ENCODE data around the gene CHRM1.

The CHRM1 gene

GRCh38 chr11:62919898-62920640, 1.1 kb downstream of the CHRM1 start:
- H3K9me3 ChIP-seq (replicated peaks in 1 of 2; ENCODE audit: control insufficient read depth in 2 of 2, insufficient read depth in 1 of 2, low read depth in 1 of 2, low read length in 2 of 2) = peaks cover 2 to 4% of the 10 kb centered on the region in 2 donors
- no peak overlapping the region for H3K4me3 ChIP-seq (ENCODE audit: low read length in 2 of 2)
- H3K4me1 ChIP-seq (ENCODE audit: control insufficient read depth in 2 of 2, insufficient read depth in 1 of 2, low read depth in 1 of 2, low read length in 2 of 2) = peaks cover 0 to 9% of the 10 kb centered on the region in 2 donors
- H3K27ac ChIP-seq (replicated peaks; ENCODE audit: low read length) = no peak overlapping the region
- no peak overlapping the region for H3K4me2 ChIP-seq (ENCODE audit: insufficient read depth, low read length, poor library complexity, severe bottlenecking)
- H4K8ac ChIP-seq (ENCODE audit: low read depth, low read length) = no peak overlapping the region
- no peak overlapping the region for H3K18ac ChIP-seq (ENCODE audit: low read length)
- H2BK15ac ChIP-seq (ENCODE audit: low read length) = no peak overlapping the region
- H3K14ac ChIP-seq (ENCODE audit: low read length) = no peak overlapping the region
- no peaks in the 10 kb centered on the region for H3K79me1 ChIP-seq (ENCODE audit: low read depth, low read length)
- H3K23ac ChIP-seq (ENCODE audit: low read depth, low read length, poor library complexity) = no peak overlapping the region
- no peaks in the 10 kb centered on the region for H3K36me3 ChIP-seq (replicated peaks in 1 of 2; ENCODE audit: control insufficient read depth in 2 of 2, insufficient read depth in 2 of 2, low read length in 2 of 2)
- no peak overlapping the region for H3K9ac ChIP-seq (ENCODE audit: low read depth, low read length, poor library complexity)
- no peak overlapping the region for H3K4ac ChIP-seq (ENCODE audit: low read length)
- H3K27me3 ChIP-seq (ENCODE audit: control insufficient read depth in 3 of 3, insufficient read depth in 3 of 3, low read depth in 1 of 3, low read length in 3 of 3) = peaks cover 5 to 82% (median 26%) of the 10 kb centered on the region in 3 experiments
- no CpG with 5 or more reads among the region's 11 CpGs for whole genome bisulfite sequencing, 2 donors (ENCODE audit: extremely low coverage in 2 of 2, insufficient read length in 2 of 2, insufficient replicate concordance in 1 of 2)
- H2BK120ac ChIP-seq (ENCODE audit: low read depth, low read length) = no peak overlapping the region
- H4K91ac ChIP-seq (ENCODE audit: low read depth, low read length, poor library complexity) = no peak overlapping the region
- peak overlapping the region; percentile 16 for H2AK5ac ChIP-seq (ENCODE audit: low read depth, low read length)
- DNase-seq (ENCODE audit: low spot score) = no peak
- H2BK12ac ChIP-seq (ENCODE audit: low read length) = no peak overlapping the region
- H2AFZ ChIP-seq (ENCODE audit: low read length) = no peak overlapping the region
- H2BK5ac ChIP-seq (ENCODE audit: low read length) = no peak overlapping the region

DNA sequence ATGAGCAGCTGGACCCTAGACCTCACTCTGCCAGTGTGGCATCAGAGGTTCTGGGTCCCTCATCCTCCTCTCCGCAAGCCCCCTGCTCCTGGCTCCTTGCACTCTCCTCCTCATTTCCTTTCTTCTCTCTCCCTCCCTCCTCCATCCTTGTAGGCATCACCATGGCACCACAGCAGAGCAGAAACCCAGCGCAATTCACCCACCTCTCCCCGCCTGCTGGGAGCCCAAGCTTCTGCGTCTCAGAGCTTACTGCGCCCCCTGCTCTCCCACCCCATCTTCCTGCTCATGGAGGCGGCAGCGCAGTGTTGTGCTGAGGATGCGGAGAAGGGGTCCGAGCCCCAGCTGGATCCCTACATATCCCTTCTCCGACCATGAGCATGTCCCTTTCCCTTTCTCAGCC, 1.7 kb downstream of the CHRM1 start:
- Histone ChIP-seq H3K9me3 (replicated peaks in 1 of 2; ENCODE audit: control insufficient read depth in 2 of 2, insufficient read depth in 1 of 2, low read depth in 1 of 2, low read length in 2 of 2) (peaks cover 2 to 4% of the 10 kb centered on the region in 2 donors), H3K9ac (ENCODE audit: low read depth, low read length, poor library complexity) (no peak overlapping the region), H3K14ac (ENCODE audit: low read length) (no peak overlapping the region), H2BK5ac (ENCODE audit: low read length) (no peak overlapping the region), H2BK12ac (ENCODE audit: low read length) (no peak overlapping the region), H4K91ac (ENCODE audit: low read depth, low read length, poor library complexity) (no peak overlapping the region), H3K4ac (ENCODE audit: low read length) (no peak overlapping the region), H3K27me3 (ENCODE audit: control insufficient read depth in 3 of 3, insufficient read depth in 3 of 3, low read depth in 1 of 3, low read length in 3 of 3) (peaks cover 5 to 79% (median 21%) of the 10 kb centered on the region in 3 experiments), H3K23ac (ENCODE audit: low read depth, low read length, poor library complexity) (no peak overlapping the region), H2AFZ (ENCODE audit: low read length) (no peak overlapping the region), H4K8ac (ENCODE audit: low read depth, low read length) (no peak overlapping the region), H2AK5ac (ENCODE audit: low read depth, low read length) (peak overlapping the region; percentile 20), H2BK15ac (ENCODE audit: low read length) (peak overlapping the region; percentile 40), H3K4me3 (ENCODE audit: low read length in 2 of 2) (no peak overlapping the region), H3K79me1 (ENCODE audit: low read depth, low read length) (no peaks in the 10 kb centered on the region), H3K27ac (replicated peaks; ENCODE audit: low read length) (no peak overlapping the region), H3K18ac (ENCODE audit: low read length) (peak overlapping the region; percentile 45), H3K4me2 (ENCODE audit: insufficient read depth, low read length, poor library complexity, severe bottlenecking) (no peak overlapping the region), H2BK120ac (ENCODE audit: low read depth, low read length) (no peak overlapping the region), H3K36me3 (replicated peaks in 1 of 2; ENCODE audit: control insufficient read depth in 2 of 2, insufficient read depth in 2 of 2, low read length in 2 of 2) (no peaks in the 10 kb centered on the region), H3K4me1 (ENCODE audit: control insufficient read depth in 2 of 2, insufficient read depth in 1 of 2, low read depth in 1 of 2, low read length in 2 of 2) (peaks cover 0 to 9% of the 10 kb centered on the region in 2 donors)
- WGBS, 2 donors (ENCODE audit: extremely low coverage in 2 of 2, insufficient read length in 2 of 2, insufficient replicate concordance in 1 of 2) = no CpG with 5 or more reads among the region's 10 CpGs
- no peak for DNase-seq (ENCODE audit: low spot score)

DNA sequence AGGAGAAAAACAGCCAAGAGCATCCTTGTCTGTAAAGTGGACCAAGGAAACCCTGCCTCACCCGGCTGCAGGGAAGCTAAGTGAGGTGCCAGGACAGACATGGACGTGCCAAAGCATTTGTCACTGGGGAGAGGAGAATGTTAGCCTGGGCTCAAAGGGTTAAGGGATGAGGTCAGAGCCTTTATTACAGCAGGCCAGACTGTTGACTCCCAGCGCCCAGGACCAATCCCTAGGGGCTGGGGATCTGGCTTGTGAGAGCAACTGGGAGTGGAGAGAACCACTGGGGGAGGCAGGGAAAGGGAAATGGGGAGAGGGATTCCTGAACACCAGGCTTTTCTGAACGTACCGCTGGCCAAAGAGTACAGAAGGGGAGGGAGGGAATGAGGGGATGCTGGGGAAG, 2.6 kb downstream of the CHRM1 start:
- Histone ChIP-seq H2BK5ac (ENCODE audit: low read length) (no peak overlapping the region), H3K23ac (ENCODE audit: low read depth, low read length, poor library complexity) (no peak overlapping the region), H3K4me1 (ENCODE audit: control insufficient read depth in 2 of 2, insufficient read depth in 1 of 2, low read depth in 1 of 2, low read length in 2 of 2) (peaks cover 0 to 6% of the 10 kb centered on the region in 2 donors), H2BK15ac (ENCODE audit: low read length) (no peak overlapping the region), H3K4me2 (ENCODE audit: insufficient read depth, low read length, poor library complexity, severe bottlenecking) (no peak overlapping the region), H2AFZ (ENCODE audit: low read length) (no peak overlapping the region), H3K27me3 (ENCODE audit: control insufficient read depth in 3 of 3, insufficient read depth in 3 of 3, low read depth in 1 of 3, low read length in 3 of 3) (peaks cover 0 to 70% (median 12%) of the 10 kb centered on the region in 3 experiments), H2AK5ac (ENCODE audit: low read depth, low read length) (no peak overlapping the region), H4K91ac (ENCODE audit: low read depth, low read length, poor library complexity) (no peak overlapping the region), H3K18ac (ENCODE audit: low read length) (no peak overlapping the region), H3K36me3 (replicated peaks in 1 of 2; ENCODE audit: control insufficient read depth in 2 of 2, insufficient read depth in 2 of 2, low read length in 2 of 2) (no peaks in the 10 kb centered on the region), H2BK120ac (ENCODE audit: low read depth, low read length) (no peak overlapping the region), H3K9me3 (replicated peaks in 1 of 2; ENCODE audit: control insufficient read depth in 2 of 2, insufficient read depth in 1 of 2, low read depth in 1 of 2, low read length in 2 of 2) (peaks cover 2 to 4% of the 10 kb centered on the region in 2 donors), H3K14ac (ENCODE audit: low read length) (no peak overlapping the region), H4K8ac (ENCODE audit: low read depth, low read length) (no peak overlapping the region), H3K4ac (ENCODE audit: low read length) (no peak overlapping the region), H3K4me3 (ENCODE audit: low read length in 2 of 2) (no peak overlapping the region), H3K27ac (replicated peaks; ENCODE audit: low read length) (no peak overlapping the region), H3K79me1 (ENCODE audit: low read depth, low read length) (no peaks in the 10 kb centered on the region), H3K9ac (ENCODE audit: low read depth, low read length, poor library complexity) (no peak overlapping the region), H2BK12ac (ENCODE audit: low read length) (no peak overlapping the region)
- WGBS, 2 donors (ENCODE audit: extremely low coverage in 2 of 2, insufficient read length in 2 of 2, insufficient replicate concordance in 1 of 2) = no CpG with 5 or more reads among the region's 5 CpGs
- DNase-seq (ENCODE audit: low spot score) = no peak

DNA sequence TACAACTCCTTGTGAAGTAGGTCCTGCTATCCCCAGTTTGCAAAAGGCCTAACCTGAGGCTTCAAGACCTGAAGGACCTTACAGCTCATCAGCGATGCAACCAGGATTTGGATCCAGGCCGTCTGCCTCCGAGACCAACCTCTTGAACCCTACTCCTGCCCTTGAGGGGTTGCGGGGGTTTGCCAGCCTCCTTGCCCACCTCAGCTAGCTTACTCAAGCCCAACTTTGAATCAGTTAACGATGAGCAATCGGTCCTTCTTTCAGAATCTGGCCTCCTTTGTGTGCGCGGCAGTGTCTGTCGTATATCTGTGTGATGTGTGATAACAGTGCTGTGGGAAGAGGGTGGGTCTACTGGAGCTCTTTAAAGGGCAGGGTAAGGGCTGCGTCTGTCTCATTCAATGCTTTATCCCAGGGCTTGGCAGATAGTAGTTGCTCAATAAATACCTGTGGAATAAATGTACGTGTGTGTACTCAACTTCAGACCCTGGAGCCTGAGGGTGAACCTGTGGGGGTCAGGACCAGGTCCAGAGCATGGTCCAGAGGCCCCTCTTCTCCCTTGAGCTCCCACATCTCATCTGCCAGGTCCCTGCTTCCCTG, 3.2 kb downstream of the CHRM1 start:
- Histone ChIP-seq H2AK5ac (ENCODE audit: low read depth, low read length) (no peak overlapping the region), H2BK15ac (ENCODE audit: low read length) (no peak overlapping the region), H3K27me3 (ENCODE audit: control insufficient read depth in 3 of 3, insufficient read depth in 3 of 3, low read depth in 1 of 3, low read length in 3 of 3) (peaks cover 0 to 65% (median 7%) of the 10 kb centered on the region in 3 experiments), H3K9me3 (replicated peaks in 1 of 2; ENCODE audit: control insufficient read depth in 2 of 2, insufficient read depth in 1 of 2, low read depth in 1 of 2, low read length in 2 of 2) (peaks cover 2 to 3% of the 10 kb centered on the region in 2 donors), H3K9ac (ENCODE audit: low read depth, low read length, poor library complexity) (no peak overlapping the region), H3K27ac (replicated peaks; ENCODE audit: low read length) (no peak overlapping the region), H3K23ac (ENCODE audit: low read depth, low read length, poor library complexity) (no peak overlapping the region), H3K36me3 (replicated peaks in 1 of 2; ENCODE audit: control insufficient read depth in 2 of 2, insufficient read depth in 2 of 2, low read length in 2 of 2) (no peaks in the 10 kb centered on the region), H3K79me1 (ENCODE audit: low read depth, low read length) (no peaks in the 10 kb centered on the region), H4K91ac (ENCODE audit: low read depth, low read length, poor library complexity) (no peak overlapping the region), H3K18ac (ENCODE audit: low read length) (no peak overlapping the region), H3K4me2 (ENCODE audit: insufficient read depth, low read length, poor library complexity, severe bottlenecking) (no peak overlapping the region), H2BK5ac (ENCODE audit: low read length) (no peak overlapping the region), H2BK12ac (ENCODE audit: low read length) (no peak overlapping the region), H2BK120ac (ENCODE audit: low read depth, low read length) (no peak overlapping the region), H4K8ac (ENCODE audit: low read depth, low read length) (no peak overlapping the region), H3K4me1 (ENCODE audit: control insufficient read depth in 2 of 2, insufficient read depth in 1 of 2, low read depth in 1 of 2, low read length in 2 of 2) (peaks cover 0 to 4% of the 10 kb centered on the region in 2 donors), H3K14ac (ENCODE audit: low read length) (no peak overlapping the region), H3K4me3 (ENCODE audit: low read length in 2 of 2) (no peak overlapping the region), H3K4ac (ENCODE audit: low read length) (no peak overlapping the region), H2AFZ (ENCODE audit: low read length) (no peak overlapping the region)
- no CpG with 5 or more reads among the region's 11 CpGs for WGBS, 2 donors (ENCODE audit: extremely low coverage in 2 of 2, insufficient read length in 2 of 2, insufficient replicate concordance in 1 of 2)
- no peak for DNase-seq (ENCODE audit: low spot score)

All from neuronal stem cell (in vitro differentiated cells).